Choroid plexus epithelial cell (primary cell): Measurements from ENCODE around the gene PDE5A.

Source experiments
- DNase-seq: peaks from one replicate; pipeline ENCODE4 v3.0.0-alpha.2; 2010; ENCODE audit warnings: low read depth
- H3K4me3 ChIP-seq: 2 replicates; pipeline ENCODE4 v1.5.1; 2011; ENCODE audit warnings: low read depth, mild to moderate bottlenecking, control low read depth, low read length, moderate library complexity
- TF ChIP-seq, protein P1 (sequence below): conservative IDR thresholded peaks from 2 replicates; pipeline ENCODE4 v1.5.1; 2011; ENCODE audit warnings: low read depth, mild to moderate bottlenecking, control low read depth, inconsistent platforms, low read length, moderate library complexity

Gene PDE5A

DNA sequence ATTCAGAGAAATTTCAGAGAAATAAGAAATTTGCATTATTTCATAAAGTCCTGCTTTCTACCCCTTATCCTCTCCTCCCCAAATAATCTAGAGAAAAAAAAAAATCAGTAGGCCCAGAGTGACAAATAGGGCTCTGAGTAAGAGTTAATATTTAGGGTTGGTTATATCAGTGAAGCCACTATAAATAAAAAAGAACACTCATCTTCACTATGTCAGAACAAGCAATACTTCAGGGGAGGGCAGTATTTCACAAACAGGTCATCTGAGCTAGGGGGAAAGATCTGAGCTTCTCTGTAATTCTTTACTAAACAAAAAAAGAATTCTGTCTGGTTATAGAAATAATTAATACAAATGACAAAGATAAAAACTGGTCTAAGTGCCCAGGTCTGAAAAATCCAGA, 39.4 kb downstream of the PDE5A start:
- no peak overlapping the region for H3K4me3 ChIP-seq
- DNase-seq: peak; percentile 60
- TF ChIP-seq, protein P1, sequence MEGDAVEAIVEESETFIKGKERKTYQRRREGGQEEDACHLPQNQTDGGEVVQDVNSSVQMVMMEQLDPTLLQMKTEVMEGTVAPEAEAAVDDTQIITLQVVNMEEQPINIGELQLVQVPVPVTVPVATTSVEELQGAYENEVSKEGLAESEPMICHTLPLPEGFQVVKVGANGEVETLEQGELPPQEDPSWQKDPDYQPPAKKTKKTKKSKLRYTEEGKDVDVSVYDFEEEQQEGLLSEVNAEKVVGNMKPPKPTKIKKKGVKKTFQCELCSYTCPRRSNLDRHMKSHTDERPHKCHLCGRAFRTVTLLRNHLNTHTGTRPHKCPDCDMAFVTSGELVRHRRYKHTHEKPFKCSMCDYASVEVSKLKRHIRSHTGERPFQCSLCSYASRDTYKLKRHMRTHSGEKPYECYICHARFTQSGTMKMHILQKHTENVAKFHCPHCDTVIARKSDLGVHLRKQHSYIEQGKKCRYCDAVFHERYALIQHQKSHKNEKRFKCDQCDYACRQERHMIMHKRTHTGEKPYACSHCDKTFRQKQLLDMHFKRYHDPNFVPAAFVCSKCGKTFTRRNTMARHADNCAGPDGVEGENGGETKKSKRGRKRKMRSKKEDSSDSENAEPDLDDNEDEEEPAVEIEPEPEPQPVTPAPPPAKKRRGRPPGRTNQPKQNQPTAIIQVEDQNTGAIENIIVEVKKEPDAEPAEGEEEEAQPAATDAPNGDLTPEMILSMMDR: no peak

DNA sequence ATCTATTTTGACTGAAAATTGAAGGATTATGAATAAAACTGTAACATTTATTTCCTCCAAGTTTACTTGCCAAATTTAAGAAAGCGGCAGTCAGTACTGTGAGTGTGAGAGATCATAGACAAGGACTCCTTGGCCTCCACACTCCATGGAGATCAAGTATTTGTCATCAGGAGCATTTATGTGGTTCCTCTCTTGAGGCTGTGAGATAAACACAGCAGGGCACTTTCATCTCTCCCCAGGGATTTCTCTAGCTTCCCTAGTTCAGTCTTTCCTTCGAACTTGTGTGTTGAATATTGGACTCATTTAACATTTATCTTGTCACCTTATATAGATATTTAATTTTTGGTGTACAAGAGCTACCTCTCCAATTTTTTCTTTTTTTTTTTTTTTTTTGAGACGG, 40.8 kb downstream of the PDE5A start:
- TF ChIP-seq, protein P1: no peak
- no peak overlapping the region for H3K4me3 ChIP-seq
- peak; percentile 45 for DNase-seq

- TF ChIP-seq, protein P1: no peak
- DNase-seq: peak; percentile 53
- no peak overlapping the region for H3K4me3 ChIP-seq
These were observed 42.8 kb downstream of the PDE5A start for GRCh38 chr4:119585771-119586170.

DNA sequence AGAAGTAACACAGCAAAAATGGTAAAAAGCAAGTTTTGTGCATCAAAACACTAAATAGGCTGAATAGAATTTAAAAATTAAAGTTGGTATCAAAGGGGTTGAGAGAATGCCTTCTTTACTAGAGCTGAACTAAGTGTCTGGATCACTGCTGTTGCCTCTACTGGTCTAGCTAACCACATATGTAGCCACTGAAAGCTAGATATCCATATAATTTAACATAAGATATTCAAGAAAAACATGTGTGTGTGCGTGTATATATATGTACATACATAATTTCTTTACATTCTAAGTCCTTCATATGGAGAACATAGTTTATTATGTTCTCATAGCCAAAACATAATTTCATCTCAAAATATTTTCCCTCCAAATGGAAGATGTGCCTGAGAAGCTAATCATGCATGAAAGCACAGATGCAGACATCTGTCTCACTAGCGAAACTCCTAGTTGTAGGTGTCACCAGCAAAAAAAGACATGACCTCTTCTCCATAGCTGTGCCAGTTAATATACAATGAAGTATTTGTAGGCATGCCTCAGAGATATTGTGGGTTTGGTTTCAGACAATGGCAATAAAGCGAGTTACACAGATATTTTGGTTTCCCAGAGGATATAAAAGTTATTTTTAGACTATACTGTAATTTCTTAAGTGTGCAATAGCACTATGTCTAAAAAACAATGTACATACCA, 47.3 kb downstream of the PDE5A start:
- DNase-seq: no peak
- TF ChIP-seq, protein P1: no peak
- H3K4me3 ChIP-seq: no peak overlapping the region

DNA sequence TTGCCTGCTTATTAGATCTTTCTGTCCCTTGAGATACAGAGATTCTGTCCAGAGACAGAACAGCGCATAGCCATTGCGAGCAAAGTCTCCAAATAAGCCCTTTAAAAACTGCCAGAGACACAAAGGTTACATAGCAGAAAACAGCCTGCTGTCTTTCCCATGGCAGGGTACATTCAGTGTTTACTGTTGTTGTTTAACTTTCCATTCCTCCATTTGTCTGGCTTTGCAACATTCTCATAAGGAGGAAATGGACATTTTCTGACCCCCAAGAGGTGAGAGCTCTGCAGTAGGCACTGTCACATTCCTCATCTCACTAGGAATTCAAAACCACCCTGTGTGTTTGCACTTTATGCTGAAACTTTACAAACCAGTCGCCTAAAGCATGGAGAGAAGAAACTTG, 48.3 kb downstream of the PDE5A start:
- no peak overlapping the region for H3K4me3 ChIP-seq
- DNase-seq: peak; percentile 76
- TF ChIP-seq, protein P1: no peak

GRCh38 chr4:119579823-119580222, 48.8 kb downstream of the PDE5A start:
- TF ChIP-seq, protein P1: no peak
- H3K4me3 ChIP-seq: no peak overlapping the region
- no peak for DNase-seq

DNA sequence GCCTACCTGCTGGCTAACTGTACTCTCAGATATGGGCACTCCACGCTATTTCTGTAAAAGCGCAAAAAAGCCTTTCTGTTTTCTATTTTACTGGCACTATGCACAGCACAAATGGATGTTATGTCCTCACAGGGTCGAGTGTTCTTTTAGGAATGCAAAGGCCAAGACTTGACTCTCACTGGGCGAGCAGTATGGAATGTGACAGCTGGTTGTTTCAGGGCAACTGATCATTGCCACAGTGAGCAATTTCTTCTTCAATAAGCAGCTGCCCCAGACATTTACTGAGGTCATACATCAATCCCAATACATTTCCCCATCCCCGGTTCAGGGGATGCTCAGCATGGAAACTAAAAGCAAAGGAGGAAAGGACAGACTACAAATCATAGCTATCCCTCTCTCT, 58.2 kb downstream of the PDE5A start:
- no peak overlapping the region for H3K4me3 ChIP-seq
- DNase-seq: peak; percentile 83
- TF ChIP-seq, protein P1: no peak
